H1 (cell line): ENCODE data around the gene ALDH1A3. TPM values are rescaled to one million over a fixed set of nuclear protein-coding genes. Genes with fewer than 3 reads are reported as not detected.

Experiments
- NANOG ChIP-seq: IDR thresholded peaks from 2 replicates; pipeline ENCODE4 v1.6.1; 2011; ENCODE audit warnings: low read length, low read depth, mild to moderate bottlenecking, inconsistent platforms; ENCODE audit not compliant: insufficient read depth, poor library complexity, severe bottlenecking
- PHF8 ChIP-seq: fragments of 200-600 bp; sonication (generic); conservative IDR thresholded peaks from 2 replicates; pipeline ENCODE4 v1.7.1; 2012; ENCODE audit warnings: low read depth, mild to moderate bottlenecking, inconsistent platforms, low read length, moderate library complexity
- TBP ChIP-seq: IDR thresholded peaks from 2 replicates; pipeline ENCODE4 v1.6.1; 2011; ENCODE audit warnings: low read depth, low read length, improper control_type of control experiment
- USF2 ChIP-seq: IDR thresholded peaks from 2 replicates; pipeline ENCODE4 v1.6.1; 2011; ENCODE audit warnings: low read length, improper control_type of control experiment
- YY1 ChIP-seq: IDR thresholded peaks from 2 replicates; pipeline ENCODE4 v1.6.1; 2011; ENCODE audit warnings: low read depth, mild to moderate bottlenecking, low read length
- polyA plus RNA-seq, 7 experiments: library from polyadenylated mRNA; depleted of rRNA in 3 of 7; stranded (reverse) in 5 of 7; unstranded in 2 of 7; fragments of >200 nt in 5 of 7; fragments of 200-250 nt in 2 of 7; gene quantifications; 1 replicate in 5 of 7; 2 replicates in 1 of 7; 4 replicates in 1 of 7; pipeline versions ENCODE4 v1.2.1 to v1.2.3, GENCODE V29; 2011 to 2013; ENCODE audit warnings: missing spikeins in 2 of 7, mixed read lengths in 2 of 7
- total RNA-seq: library from RNA; stranded (reverse); fragmentation: NEBNext Ultra II Directional; extraction: Animal tissue kit (Norgen Biotek cat#: 25700); gene quantifications from 2 replicates; pipeline ENCODE4 v1.2.1, GENCODE V29; 2021

ALDH1A3 gene
- total and polyA plus RNA-seq, 2 of the 8 experiments (the other 6 are each of a cell fraction or from before 2014, with no cell fraction given): 2.2 to 5.5 TPM

GRCh38 chr15:100859970-100860828 is 19.4 kb upstream of the ALDH1A3 start (continued):
- TF ChIP-seq USF2 (no peak), PHF8 (no peak), NANOG (no peak), YY1 (no peak), TBP (no peak)
